Measurements from ENCODE around the gene HPSE2.

- TF ChIP-seq SP1 (IDR thresholded peaks at IDR 0.05; ENCODE audit: low read depth), result no peak
- no peak for TF ChIP-seq POLR2A (IDR thresholded peaks at IDR 0.05; ENCODE audit: borderline replicate concordance, extremely low read depth, insufficient read depth, insufficient read length)
- TF ChIP-seq, protein P1, sequence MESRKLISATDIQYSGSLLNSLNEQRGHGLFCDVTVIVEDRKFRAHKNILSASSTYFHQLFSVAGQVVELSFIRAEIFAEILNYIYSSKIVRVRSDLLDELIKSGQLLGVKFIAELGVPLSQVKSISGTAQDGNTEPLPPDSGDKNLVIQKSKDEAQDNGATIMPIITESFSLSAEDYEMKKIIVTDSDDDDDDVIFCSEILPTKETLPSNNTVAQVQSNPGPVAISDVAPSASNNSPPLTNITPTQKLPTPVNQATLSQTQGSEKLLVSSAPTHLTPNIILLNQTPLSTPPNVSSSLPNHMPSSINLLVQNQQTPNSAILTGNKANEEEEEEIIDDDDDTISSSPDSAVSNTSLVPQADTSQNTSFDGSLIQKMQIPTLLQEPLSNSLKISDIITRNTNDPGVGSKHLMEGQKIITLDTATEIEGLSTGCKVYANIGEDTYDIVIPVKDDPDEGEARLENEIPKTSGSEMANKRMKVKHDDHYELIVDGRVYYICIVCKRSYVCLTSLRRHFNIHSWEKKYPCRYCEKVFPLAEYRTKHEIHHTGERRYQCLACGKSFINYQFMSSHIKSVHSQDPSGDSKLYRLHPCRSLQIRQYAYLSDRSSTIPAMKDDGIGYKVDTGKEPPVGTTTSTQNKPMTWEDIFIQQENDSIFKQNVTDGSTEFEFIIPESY (IDR thresholded peaks at IDR 0.05; ENCODE audit: extremely low read depth, insufficient replicate concordance, low read length), result no peak
- TF ChIP-seq, protein P2, sequence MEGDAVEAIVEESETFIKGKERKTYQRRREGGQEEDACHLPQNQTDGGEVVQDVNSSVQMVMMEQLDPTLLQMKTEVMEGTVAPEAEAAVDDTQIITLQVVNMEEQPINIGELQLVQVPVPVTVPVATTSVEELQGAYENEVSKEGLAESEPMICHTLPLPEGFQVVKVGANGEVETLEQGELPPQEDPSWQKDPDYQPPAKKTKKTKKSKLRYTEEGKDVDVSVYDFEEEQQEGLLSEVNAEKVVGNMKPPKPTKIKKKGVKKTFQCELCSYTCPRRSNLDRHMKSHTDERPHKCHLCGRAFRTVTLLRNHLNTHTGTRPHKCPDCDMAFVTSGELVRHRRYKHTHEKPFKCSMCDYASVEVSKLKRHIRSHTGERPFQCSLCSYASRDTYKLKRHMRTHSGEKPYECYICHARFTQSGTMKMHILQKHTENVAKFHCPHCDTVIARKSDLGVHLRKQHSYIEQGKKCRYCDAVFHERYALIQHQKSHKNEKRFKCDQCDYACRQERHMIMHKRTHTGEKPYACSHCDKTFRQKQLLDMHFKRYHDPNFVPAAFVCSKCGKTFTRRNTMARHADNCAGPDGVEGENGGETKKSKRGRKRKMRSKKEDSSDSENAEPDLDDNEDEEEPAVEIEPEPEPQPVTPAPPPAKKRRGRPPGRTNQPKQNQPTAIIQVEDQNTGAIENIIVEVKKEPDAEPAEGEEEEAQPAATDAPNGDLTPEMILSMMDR (IDR thresholded peaks at IDR 0.05 in 2 of 3, conservative IDR thresholded peaks at IDR 0.05 in 1 of 3; ENCODE audit: borderline replicate concordance in 1 of 3, insufficient read depth in 1 of 3, low read depth in 2 of 3, low read length in 2 of 3), result no peak
- no peak for TF ChIP-seq TCF7L2 (IDR thresholded peaks at IDR 0.05; ENCODE audit: borderline replicate concordance, extremely low read depth, insufficient read depth, insufficient read length)
- no peak for TF ChIP-seq EZH2phosphoT487 (IDR thresholded peaks at IDR 0.05; ENCODE audit: borderline replicate concordance)
- TF ChIP-seq, protein P3, sequence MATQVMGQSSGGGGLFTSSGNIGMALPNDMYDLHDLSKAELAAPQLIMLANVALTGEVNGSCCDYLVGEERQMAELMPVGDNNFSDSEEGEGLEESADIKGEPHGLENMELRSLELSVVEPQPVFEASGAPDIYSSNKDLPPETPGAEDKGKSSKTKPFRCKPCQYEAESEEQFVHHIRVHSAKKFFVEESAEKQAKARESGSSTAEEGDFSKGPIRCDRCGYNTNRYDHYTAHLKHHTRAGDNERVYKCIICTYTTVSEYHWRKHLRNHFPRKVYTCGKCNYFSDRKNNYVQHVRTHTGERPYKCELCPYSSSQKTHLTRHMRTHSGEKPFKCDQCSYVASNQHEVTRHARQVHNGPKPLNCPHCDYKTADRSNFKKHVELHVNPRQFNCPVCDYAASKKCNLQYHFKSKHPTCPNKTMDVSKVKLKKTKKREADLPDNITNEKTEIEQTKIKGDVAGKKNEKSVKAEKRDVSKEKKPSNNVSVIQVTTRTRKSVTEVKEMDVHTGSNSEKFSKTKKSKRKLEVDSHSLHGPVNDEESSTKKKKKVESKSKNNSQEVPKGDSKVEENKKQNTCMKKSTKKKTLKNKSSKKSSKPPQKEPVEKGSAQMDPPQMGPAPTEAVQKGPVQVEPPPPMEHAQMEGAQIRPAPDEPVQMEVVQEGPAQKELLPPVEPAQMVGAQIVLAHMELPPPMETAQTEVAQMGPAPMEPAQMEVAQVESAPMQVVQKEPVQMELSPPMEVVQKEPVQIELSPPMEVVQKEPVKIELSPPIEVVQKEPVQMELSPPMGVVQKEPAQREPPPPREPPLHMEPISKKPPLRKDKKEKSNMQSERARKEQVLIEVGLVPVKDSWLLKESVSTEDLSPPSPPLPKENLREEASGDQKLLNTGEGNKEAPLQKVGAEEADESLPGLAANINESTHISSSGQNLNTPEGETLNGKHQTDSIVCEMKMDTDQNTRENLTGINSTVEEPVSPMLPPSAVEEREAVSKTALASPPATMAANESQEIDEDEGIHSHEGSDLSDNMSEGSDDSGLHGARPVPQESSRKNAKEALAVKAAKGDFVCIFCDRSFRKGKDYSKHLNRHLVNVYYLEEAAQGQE (IDR thresholded peaks at IDR 0.05; ENCODE audit: low read depth), result no peak
- TF ChIP-seq EZH2 (IDR thresholded peaks at IDR 0.05), result no peak
- no peak for TF ChIP-seq RAD21 (IDR thresholded peaks at IDR 0.05; ENCODE audit: low read depth)
- TF ChIP-seq MAX (IDR thresholded peaks at IDR 0.05), result no peak
- no peak for TF ChIP-seq YY1 (IDR thresholded peaks at IDR 0.05; ENCODE audit: extremely low read depth, insufficient replicate concordance, low read depth, low read length)
- TF ChIP-seq EGR1 (IDR thresholded peaks at IDR 0.05; ENCODE audit: low read depth), result no peak
Measured at GRCh38 chr10:99170116-99170675, 65.5 kb downstream of the HPSE2 start.

Data from HCT116 (cell line).